Inflammatory macrophage treated with lipopolysaccharide for 1 hour (primary cell): Measurements from ENCODE around the gene HOXA13.

Experiments used
- DNase-seq, 2 donors: peaks; one replicate each; pipeline ENCODE4 v3.0.0-alpha.2; 2020 to 2022

Gene HOXA13

GRCh38 chr7:27180431-27181420 is 19.2 kb downstream of the HOXA13 start:
- DNase-seq, result no peak

DNA sequence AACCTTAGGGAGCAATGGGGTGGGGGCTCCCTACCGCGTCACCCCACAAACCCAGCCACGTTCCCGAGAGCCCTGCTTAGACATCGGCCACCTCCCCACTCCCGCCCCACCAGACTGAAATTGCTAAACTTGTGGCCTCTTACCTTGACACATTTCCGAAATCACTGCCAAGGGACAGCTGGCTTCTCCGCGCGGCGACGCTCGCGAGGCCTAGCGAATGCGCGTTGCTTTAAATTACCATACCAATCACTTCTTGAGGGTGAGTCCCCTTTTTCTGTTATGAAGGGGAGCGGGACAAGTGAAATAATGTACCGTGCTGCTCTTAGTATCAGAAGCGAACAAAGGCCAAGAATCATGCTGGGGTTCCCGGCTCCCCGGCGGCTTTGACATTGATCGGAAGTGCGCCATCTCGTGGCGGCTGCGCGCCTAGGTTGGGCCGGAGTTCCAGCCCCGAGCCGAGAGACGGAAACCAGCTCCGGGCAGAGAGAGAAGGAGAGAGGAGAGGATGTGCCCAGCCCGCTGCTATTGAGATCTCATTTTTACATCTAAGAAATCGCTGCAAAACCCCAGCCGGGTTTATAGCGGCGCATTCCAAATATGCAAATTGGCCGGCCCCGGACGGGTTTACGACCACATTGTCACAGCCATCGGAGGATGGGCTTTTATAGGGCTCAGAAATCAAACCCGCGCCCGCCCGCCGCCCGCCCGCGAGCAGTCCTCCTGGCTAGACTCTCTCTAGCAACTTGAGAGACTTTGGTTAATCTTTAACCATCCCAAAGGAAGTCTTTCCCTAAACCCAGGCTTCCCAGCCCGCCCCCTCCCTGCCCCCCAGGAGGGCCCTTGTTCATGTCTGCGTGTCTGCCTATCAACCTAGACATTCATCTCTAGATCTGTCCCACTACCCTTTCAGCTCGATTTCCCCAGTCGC is 20.1 kb downstream of the HOXA13 start:
- peak; percentile 32 to 86 for DNase-seq

DNA sequence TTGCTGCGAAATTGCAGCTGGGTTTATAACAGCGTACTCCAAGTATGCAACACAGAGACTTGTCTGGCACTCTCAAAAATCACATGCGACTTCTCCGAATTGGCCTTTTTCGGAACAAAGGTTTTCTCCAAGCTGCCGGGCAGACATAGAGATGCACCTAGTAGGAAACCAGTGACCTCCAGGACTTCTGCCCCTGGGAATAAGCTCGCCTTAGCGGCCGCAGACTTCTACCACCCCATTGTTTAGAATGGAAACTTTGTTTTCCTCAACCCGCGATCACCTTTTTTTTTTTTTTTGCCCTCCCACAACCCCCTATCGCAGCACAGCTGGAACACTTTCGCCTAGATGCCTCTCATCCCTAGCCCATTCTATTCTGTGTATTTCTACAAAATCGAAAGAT is 20.9 kb downstream of the HOXA13 start:
- no peak for DNase-seq

GRCh38 chr7:27178366-27178765 is 21.5 kb downstream of the HOXA13 start:
- no peak for DNase-seq

DNA sequence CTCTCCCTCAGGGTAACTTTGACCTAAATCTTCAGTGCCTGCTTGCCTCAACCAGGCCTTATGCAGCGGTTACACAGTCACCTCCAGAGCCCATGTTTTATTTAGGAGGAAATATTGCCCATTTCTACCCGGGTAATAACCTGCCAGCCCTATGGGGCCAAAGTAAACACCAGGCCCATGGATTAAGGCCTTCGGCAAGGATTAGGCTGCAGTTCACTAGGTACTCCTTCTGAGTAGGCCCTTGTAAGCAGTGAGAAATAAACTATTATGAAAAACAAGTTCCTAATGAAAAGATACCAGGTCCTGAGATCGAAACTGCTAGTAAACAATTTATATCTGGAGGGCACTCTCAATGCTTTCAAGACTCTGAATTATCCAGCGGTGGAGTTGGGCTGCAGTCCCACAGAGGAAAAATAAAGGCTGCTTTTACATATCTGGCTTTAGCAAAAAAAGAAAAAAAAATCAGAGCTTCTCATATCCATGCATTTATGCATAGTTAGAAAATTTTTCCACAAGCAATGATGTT is 22.0 kb downstream of the HOXA13 start:
- no peak for DNase-seq

DNA sequence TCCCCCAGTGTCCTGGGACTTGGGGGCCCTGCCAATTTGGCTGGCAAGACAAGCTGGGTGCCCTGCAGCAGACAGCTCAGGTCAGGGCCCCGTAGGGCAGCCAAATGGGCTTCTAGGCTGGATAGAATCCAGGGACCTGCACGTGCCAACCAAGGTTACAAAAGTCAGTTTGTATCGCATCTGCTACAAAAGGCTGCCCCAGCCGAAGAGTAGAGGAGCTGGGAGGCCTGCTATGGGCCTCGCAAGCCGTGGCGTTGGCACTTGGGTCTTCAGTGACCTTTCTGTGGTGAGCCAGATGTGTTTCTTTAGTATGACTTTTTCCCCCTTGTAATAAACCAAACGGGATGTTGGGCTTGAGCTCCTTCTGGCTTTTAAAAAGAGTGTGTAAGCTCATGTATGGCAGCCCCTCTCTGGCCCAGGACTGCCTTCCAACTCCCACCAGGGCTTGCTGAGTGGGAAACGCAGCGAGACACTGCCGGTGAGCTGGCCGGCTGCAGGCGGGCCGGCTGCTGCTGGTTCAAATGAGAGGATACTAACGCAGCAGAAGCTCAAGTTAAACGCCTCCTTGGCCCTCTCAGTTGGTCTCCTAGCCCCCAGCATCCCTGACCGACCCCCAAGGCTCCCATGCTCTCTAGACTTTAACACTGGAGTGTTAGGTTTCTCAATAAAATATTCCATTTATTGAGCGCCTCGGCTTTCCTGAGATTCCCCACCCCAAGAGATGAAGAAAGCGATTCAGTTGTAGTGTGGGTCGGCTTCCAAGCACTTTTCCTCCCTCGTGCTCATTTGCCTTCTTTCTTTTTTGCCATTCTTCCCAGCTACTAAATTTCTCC is 22.7 kb downstream of the HOXA13 start:
- DNase-seq, result no peak

- DNase-seq, result no peak
These were observed 23.4 kb downstream of the HOXA13 start for GRCh38 chr7:27176524-27176845.

GRCh38 chr7:27175626-27176523 is 24.0 kb downstream of the HOXA13 start:
- DNase-seq, result no peak

DNA sequence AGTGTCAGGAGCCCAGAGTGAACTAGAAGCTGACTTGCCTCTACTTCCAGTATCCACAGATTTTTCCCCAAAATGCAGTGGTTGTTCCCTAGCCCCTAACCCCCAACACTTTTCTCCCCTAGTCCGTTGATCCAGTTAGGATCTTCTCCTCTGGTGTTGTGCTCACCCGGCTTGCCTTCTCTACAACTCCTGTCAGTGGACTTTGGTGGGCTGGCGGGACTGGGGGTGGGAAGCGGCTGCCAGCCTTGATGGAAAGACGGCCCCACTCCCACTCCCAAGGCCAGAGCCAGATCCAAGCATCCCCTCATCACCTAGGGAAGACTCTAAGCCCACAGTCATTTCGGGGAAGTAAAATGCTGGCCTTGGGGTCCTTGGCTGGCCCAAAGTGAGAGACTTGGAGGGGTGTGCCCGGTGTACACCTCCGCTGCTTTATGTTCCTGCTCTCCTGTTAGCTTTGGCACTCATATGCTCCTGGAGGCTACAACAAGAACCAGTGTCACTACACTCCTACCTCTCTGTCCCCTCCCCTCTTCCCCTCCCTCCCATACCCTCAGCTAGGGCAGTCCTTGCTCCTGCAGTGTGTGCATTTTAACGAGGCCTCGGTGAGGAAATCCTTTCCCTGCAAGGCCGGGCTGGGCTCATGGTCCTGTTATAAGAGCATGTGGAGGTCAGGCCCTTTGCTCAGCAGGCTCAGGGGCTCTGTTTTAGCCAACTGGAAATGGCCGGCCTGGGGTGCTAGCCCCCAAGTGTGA is 24.8 kb downstream of the HOXA13 start:
- no peak for DNase-seq

DNA sequence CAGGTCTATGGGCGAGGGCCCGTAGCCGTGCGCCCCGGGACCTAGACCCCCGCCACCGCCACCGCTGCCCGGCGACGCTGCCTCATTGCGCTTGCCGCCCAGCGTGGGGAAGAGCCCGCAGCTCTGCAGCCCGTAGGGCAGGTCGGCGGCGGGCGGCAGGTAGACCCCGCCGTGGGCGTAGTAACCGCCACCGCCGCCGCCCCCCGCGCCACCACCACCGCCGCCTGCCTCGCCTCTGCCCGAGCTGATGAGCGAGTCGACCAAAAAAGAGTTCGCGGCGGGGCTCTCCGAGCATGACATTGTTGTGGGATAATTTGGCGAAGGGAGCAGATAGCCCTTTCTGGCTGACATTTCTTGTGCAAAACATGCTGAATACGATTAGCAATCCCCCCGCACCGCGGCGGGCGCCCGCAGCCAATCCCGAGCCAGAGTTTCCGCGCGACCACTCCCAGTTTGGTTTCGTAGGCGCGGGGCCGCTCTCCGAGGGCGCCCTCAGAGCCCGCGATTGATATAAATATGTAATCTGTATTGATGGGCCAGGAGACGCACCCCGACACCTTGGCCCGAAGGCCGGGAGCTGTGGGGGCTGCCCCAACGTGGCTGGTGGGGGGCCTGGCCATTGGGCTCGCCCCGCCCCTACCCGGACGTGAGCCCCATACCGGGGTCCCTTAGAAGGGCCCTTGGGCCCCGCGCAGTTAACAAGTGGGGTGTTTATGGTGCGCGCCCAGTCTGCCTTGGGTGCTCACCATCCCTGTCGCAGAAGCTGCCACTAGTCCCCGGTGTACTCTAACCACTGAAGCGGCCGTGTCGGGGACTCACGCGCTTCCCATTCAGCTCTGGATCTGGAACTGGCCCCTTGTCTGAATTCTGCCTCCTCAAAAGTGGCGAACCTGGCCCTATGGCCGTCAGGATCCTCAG is 25.7 kb downstream of the HOXA13 start, which contains the start of gene HOXA10:
HOXA10 (minus strand) TSS at position 365 of the 918 bp plus-strand sequence; CDS start at position 351, 14 bp downstream.
- no peak for DNase-seq

DNA sequence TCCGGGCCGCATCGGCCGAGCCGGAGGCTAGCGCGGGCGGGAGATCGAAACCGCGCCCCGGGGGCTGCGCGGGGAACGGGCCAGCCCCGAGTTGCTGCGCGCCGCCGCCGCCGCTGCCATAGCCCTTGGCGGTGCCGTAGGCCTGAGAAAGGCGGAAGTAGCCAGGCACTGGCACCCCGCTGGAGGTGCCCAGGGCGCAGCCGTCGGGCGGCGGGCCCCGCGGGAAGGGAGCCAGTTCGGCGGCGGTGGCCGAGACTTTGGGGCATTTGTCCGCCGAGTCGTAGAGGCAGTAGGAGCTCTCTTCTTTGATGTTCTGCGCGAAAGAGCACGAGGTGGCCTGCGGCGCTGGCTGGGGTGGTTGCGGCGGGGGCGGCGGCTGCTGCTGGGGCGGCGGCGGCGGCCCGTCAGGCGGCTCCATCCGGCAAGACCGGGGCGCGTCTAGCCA is 26.4 kb downstream of the HOXA13 start:
- peak in 1 of 2 donors; percentile 42 for DNase-seq

- DNase-seq, result no peak
These were observed 26.9 kb downstream of the HOXA13 start for GRCh38 chr7:27172823-27173510.

- no peak for DNase-seq
These were observed 27.5 kb downstream of the HOXA13 start for GRCh38 chr7:27172315-27172774.

DNA sequence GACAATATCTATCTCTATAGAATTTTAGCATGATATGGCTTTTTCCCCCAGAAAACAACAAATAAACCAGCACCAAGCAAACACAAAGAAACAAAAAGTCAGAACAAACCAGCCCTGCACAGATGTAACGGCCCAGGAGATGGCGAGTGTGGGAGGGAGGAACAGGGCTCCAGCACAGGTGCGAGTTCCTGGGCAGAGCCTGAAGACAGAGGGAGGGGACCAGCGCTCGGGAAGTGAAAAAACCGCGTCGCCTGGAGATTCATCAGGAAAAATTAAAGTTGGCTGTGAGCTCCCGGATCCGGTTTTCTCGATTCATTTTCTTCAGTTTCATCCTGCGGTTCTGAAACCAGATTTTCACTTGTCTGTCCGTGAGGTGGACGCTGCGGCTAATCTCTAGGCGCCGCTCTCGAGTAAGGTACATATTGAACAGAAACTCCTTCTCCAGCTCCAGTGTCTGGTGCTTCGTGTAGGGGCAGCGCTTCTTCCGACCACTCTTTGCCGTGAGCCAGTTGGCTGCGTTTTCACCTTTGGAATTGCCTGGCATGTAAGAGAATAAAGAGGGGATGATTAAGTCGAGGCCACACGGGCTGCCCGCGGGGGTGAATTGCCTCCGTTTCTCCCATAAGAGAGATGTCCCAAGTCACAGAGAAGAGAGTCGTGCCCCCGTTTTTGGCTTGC is 28.1 kb downstream of the HOXA13 start:
- no peak for DNase-seq

DNA sequence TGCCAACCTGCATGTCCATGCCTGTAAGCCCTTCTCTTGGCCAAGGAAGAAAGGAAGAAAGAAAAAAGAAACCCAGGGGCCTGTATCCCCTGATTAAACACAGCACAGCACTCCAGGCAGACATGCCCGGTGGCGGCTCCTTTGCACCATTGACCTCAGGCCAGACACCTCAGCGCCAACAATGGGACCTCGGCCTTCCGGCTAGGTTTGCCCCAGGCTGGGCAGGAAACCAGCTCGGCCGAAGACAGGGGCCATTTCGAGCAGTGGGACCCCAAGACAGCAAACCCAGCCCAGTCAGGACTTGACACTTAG is 28.6 kb downstream of the HOXA13 start:
- DNase-seq, result no peak

- no peak for DNase-seq
These were observed 29.2 kb downstream of the HOXA13 start for GRCh38 chr7:27170426-27171324.
